CD14-positive monocyte (primary cell): ENCODE measurements around the gene ZNF492. TPM values are rescaled to one million over a fixed set of nuclear protein-coding genes. Genes with fewer than 3 reads are reported as not detected.

Experiments
- DNase-seq, 3 donors: peaks; one replicate each; pipeline ENCODE4 v3.0.0-alpha.2; 2011 to 2022
- H2AFZ ChIP-seq: 2 replicates; pipeline ENCODE4 v1.6.0; 2012; ENCODE audit warnings: mild to moderate bottlenecking, low read depth, low read length, inconsistent platforms; ENCODE audit not compliant: insufficient read depth, poor library complexity, severe bottlenecking
- H3K27ac ChIP-seq, 2 donors: 1 replicate in 1 of 2; 2 replicates in 1 of 2; pipeline ENCODE4 v1.5.1; 2012 to 2013; ENCODE audit warnings: low read length in 2 of 2, control low read depth in 1 of 2, inconsistent platforms in 1 of 2, low read depth in 1 of 2, mild to moderate bottlenecking in 1 of 2
- H3K27me3 ChIP-seq, 2 donors: one replicate each; pipeline versions ENCODE4 v1.6.0 to v1.6.1; 2011 to 2013; ENCODE audit warnings: low read length in 2 of 2; ENCODE audit not compliant: control insufficient read depth in 2 of 2, insufficient read depth in 2 of 2
- H3K36me3 ChIP-seq, 2 donors: replicated peaks in 1 of 2; 1 replicate in 1 of 2; 2 replicates in 1 of 2; pipeline versions ENCODE4 v1.5.1 to v1.6.1; 2012 to 2013; ENCODE audit warnings: low read length in 2 of 2, control low read depth in 1 of 2, inconsistent platforms in 1 of 2, mild to moderate bottlenecking in 1 of 2; ENCODE audit not compliant: insufficient read depth in 2 of 2, control insufficient read depth in 1 of 2
- H3K4me1 ChIP-seq, 2 donors: 1 replicate in 1 of 2; 2 replicates in 1 of 2; pipeline versions ENCODE4 v1.5.1 to v1.6.1; 2012 to 2013; ENCODE audit warnings: low read length in 2 of 2, control low read depth in 1 of 2, inconsistent platforms in 1 of 2, mild to moderate bottlenecking in 1 of 2, moderate library complexity in 1 of 2; ENCODE audit not compliant: insufficient read depth in 2 of 2, control insufficient read depth in 1 of 2
- H3K4me2 ChIP-seq: replicated peaks from 2 replicates; pipeline ENCODE3; 2012; ENCODE audit warnings: low read length, moderate library complexity, mild to moderate bottlenecking; ENCODE audit not compliant: poor library complexity, severe bottlenecking; ENCODE audit errors: extremely low read depth
- H3K4me3 ChIP-seq, 3 experiments: fragments of 200-600 bp in 1 of 3; sonication (generic) in 1 of 3; replicated peaks in 1 of 3; 1 replicate in 2 of 3; 2 replicates in 1 of 3; pipeline ENCODE4 v1.5.1; 2011 to 2013; ENCODE audit warnings: low read length in 3 of 3, mild to moderate bottlenecking in 3 of 3, control low read depth in 2 of 3, low read depth in 2 of 3, inconsistent platforms in 1 of 3, moderate library complexity in 1 of 3
- H3K79me2 ChIP-seq: 2 replicates; pipeline ENCODE4 v1.6.0; 2012; ENCODE audit warnings: mild to moderate bottlenecking, control low read depth, inconsistent platforms, low read length, moderate library complexity; ENCODE audit not compliant: insufficient read depth
- H3K9ac ChIP-seq: 2 replicates; pipeline ENCODE4 v1.6.0; 2017; ENCODE audit warnings: low read length, mild to moderate bottlenecking; ENCODE audit not compliant: insufficient read depth, poor library complexity, severe bottlenecking
- H3K9me3 ChIP-seq, 2 donors: replicated peaks in 1 of 2; 1 replicate in 1 of 2; 2 replicates in 1 of 2; pipeline versions ENCODE4 v1.5.1 to v1.6.1; 2012 to 2013; ENCODE audit warnings: low read length in 2 of 2, control low read depth in 1 of 2; ENCODE audit not compliant: control insufficient read depth in 1 of 2, insufficient read depth in 1 of 2
- H4K20me1 ChIP-seq: 2 replicates; pipeline ENCODE4 v1.6.0; 2012; ENCODE audit warnings: mild to moderate bottlenecking, low read length, control low read depth, moderate library complexity; ENCODE audit not compliant: insufficient read depth
- H3K27ac Mint-ChIP-seq, 7 donors: one replicate each; pipeline ENCODE4 v1.8.0; 2020; ENCODE audit warnings: mild to moderate bottlenecking in 7 of 7, mixed read lengths in 7 of 7, moderate library complexity in 6 of 7, inconsistent platforms in 2 of 7
- H3K27me3 Mint-ChIP-seq, 3 donors: one replicate each; pipeline ENCODE4 v1.8.0; 2021 to 2022; ENCODE audit warnings: low read depth in 3 of 3, mild to moderate bottlenecking in 3 of 3, mixed read lengths in 3 of 3, moderate library complexity in 3 of 3, inconsistent platforms in 1 of 3
- H3K36me3 Mint-ChIP-seq, 2 donors: one replicate each; pipeline ENCODE4 v1.8.0; 2020; ENCODE audit warnings: mixed read lengths in 2 of 2, inconsistent platforms in 1 of 2, mild to moderate bottlenecking in 1 of 2
- H3K4me1 Mint-ChIP-seq: one replicate; pipeline ENCODE4 v1.8.0; 2020; ENCODE audit warnings: mild to moderate bottlenecking, mixed read lengths
- H3K4me3 Mint-ChIP-seq, 2 donors: one replicate each; pipeline ENCODE4 v1.8.0; 2020; ENCODE audit warnings: mild to moderate bottlenecking in 2 of 2, mixed read lengths in 2 of 2, moderate library complexity in 1 of 2
- H3K9me3 Mint-ChIP-seq, 7 donors: one replicate each; pipeline ENCODE4 v1.8.0; 2020 to 2022; ENCODE audit warnings: mixed read lengths in 7 of 7, mild to moderate bottlenecking in 6 of 7, moderate library complexity in 6 of 7, inconsistent platforms in 2 of 7
- WGBS: methylation state at CpG from one replicate; pipeline ENCODE4 v1.1.5; 2013; ENCODE audit warnings: missing lambda C conversion rate; ENCODE audit not compliant: insufficient coverage; 5-methylcytosine and 5-hydroxymethylcytosine counted together
- intact Hi-C, 2 donors: fragments of 100-400 bp; cut with micrococcal nuclease; formaldehyde crosslinking; loops; one replicate each; pipeline versions ENCODE4 v1.15.0 to v1.15.1; 2023
- polyA plus RNA-seq, 3 donors: library from polyadenylated mRNA; depleted of rRNA in 1 of 3; unstranded in 2 of 3; stranded (reverse) in 1 of 3; fragments of 300-500 nt in 2 of 3; fragments of >200 nt in 1 of 3; fragmentation: Illumina TruSeq in 2 of 3; gene quantifications; 1 replicate in 2 of 3; 2 replicates in 1 of 3; pipeline ENCODE4 v1.2.3, GENCODE V29; 2012 to 2021
- TF ChIP-seq, protein P1 (sequence below): fragments of 200-600 bp; IDR thresholded peaks from one replicate; pipeline ENCODE4 v1.8.0; 2022; ENCODE audit warnings: antibody characterized with exemption, mild to moderate bottlenecking

Gene ZNF492
- polyA plus RNA-seq, 3 donors: 0.01 TPM; not detected in 2

DNA sequence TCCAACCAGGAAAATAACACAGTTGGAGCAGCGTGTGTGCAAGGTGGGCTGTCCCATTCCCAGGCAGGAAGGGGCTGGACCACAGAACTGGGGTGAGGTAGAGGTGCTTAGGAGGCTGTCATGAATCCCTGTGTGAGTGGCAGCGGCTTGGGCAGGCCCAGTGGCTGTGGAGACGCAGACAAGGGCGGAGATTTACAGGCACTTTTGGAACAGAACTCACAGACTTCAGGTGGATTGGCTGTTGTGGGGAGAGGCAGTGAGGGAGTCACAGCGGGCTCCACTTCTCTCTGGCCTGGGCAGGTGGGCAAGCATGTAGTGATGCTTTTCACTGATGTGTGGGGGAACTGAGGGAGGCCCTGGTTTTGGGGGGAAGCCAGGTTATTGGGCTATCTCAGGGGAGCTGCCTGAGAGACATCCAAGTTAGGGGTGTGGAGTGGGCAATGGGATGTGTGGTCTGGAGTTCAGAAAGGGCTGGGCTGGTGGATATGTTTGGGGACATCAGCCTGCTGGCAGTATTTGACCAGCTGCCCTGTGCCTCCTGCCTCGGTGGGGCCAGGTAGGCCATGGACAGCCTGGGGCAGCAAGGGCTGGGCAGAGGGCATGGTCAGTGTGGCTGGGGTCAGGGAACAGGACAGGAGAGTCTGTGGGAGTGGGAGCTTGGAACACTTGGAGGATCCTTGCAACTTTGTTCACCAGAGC lies 27.0 kb upstream of the ZNF492 start:
- Mint-ChIP-seq H3K27ac (no peak overlapping the region), H3K4me3 (no peak overlapping the region), H3K27me3 (peaks cover 0 to 6% (median 5%) of the 10 kb centered on the region in 3 donors), H3K4me1 (no peaks in the 10 kb centered on the region), H3K9me3 (peaks cover 49 to 96% (median 86%) of the 10 kb centered on the region in 7 donors), H3K36me3 (no peaks in the 10 kb centered on the region)
- Histone ChIP-seq H3K36me3 (no peaks in the 10 kb centered on the region), H3K9ac (no peak overlapping the region), H2AFZ (no peak overlapping the region), H4K20me1 (no peaks in the 10 kb centered on the region), H3K27ac (no peak overlapping the region), H3K4me3 (no peak overlapping the region), H3K27me3 (no peaks in the 10 kb centered on the region), H3K9me3 (peaks cover 92 to 98% of the 10 kb centered on the region in 2 donors), H3K4me1 (no peaks in the 10 kb centered on the region), H3K79me2 (no peaks in the 10 kb centered on the region), H3K4me2 (no peak overlapping the region)
- intact Hi-C loops: no loop called here
- WGBS: 79% methylated on average over 6 of the region's 6 CpGs
- TF ChIP-seq, protein P1, sequence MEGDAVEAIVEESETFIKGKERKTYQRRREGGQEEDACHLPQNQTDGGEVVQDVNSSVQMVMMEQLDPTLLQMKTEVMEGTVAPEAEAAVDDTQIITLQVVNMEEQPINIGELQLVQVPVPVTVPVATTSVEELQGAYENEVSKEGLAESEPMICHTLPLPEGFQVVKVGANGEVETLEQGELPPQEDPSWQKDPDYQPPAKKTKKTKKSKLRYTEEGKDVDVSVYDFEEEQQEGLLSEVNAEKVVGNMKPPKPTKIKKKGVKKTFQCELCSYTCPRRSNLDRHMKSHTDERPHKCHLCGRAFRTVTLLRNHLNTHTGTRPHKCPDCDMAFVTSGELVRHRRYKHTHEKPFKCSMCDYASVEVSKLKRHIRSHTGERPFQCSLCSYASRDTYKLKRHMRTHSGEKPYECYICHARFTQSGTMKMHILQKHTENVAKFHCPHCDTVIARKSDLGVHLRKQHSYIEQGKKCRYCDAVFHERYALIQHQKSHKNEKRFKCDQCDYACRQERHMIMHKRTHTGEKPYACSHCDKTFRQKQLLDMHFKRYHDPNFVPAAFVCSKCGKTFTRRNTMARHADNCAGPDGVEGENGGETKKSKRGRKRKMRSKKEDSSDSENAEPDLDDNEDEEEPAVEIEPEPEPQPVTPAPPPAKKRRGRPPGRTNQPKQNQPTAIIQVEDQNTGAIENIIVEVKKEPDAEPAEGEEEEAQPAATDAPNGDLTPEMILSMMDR: no peak
- DNase-seq: no peak

- intact Hi-C loops: no loop called here
- Histone ChIP-seq H3K27me3 (no peaks in the 10 kb centered on the region), H3K4me2 (no peak overlapping the region), H3K27ac (no peak overlapping the region), H3K4me3 (no peak overlapping the region), H3K9me3 (peaks cover 91 to 98% of the 10 kb centered on the region in 2 donors), H4K20me1 (no peaks in the 10 kb centered on the region), H3K4me1 (no peaks in the 10 kb centered on the region), H2AFZ (no peak overlapping the region), H3K36me3 (no peaks in the 10 kb centered on the region), H3K9ac (no peak overlapping the region), H3K79me2 (no peaks in the 10 kb centered on the region)
- H3K27me3 Mint-ChIP-seq: peaks cover 0 to 5% (median 3%) of the 10 kb centered on the region in 3 donors
- no peak for DNase-seq
- WGBS: 81% methylated on average over 17 of the region's 18 CpGs
- H3K36me3 Mint-ChIP-seq: no peaks in the 10 kb centered on the region
- H3K9me3 Mint-ChIP-seq: peaks cover 43 to 97% (median 85%) of the 10 kb centered on the region in 7 donors
- TF ChIP-seq, protein P1: no peak
- no peak overlapping the region for H3K4me3 Mint-ChIP-seq
- no peaks in the 10 kb centered on the region for H3K4me1 Mint-ChIP-seq
- no peak overlapping the region for H3K27ac Mint-ChIP-seq
Measured at GRCh38 chr19:22607653-22608430, 26.3 kb upstream of the ZNF492 start.
